Small intestine (tissue), 16 donors: Measurements from ENCODE around the gene PIRT. TPM values are rescaled to one million over a fixed set of nuclear protein-coding genes. Genes with fewer than 3 reads are reported as not detected.
A peak's percentile ranks its signal among the peaks of the same experiment; 100 is the strongest.
"Not testable (repeated sequence)": the region's sequence is repeated elsewhere in the genome, so short reads cannot be mapped to it uniquely, and the experiment has no call there.

ENCODE experiments used
- DNase-seq, 2 donors: peaks; one replicate each; pipeline versions ENCODE4 v3.0.0 to v3.0.0-alpha.2; 2013
- FAIRE-seq: peaks from 2 replicates; lab custom pipeline; 2012; peaks lifted over from hg19 to GRCh38; lab: Jason Lieb, UNC
- H3K27ac ChIP-seq, 3 donors: one replicate each; pipeline ENCODE4 v1.5.1; 2013; ENCODE audit warnings: low read length in 2 of 3, mild to moderate bottlenecking in 2 of 3, control low read depth in 1 of 3, inconsistent platforms in 1 of 3, low read depth in 1 of 3, moderate library complexity in 1 of 3
- H3K27me3 ChIP-seq, 3 donors: one replicate each; pipeline ENCODE4 v1.6.1; 2013; ENCODE audit warnings: low read length in 3 of 3, inconsistent platforms in 1 of 3; ENCODE audit not compliant: control insufficient read depth in 3 of 3, insufficient read depth in 3 of 3
- H3K36me3 ChIP-seq, 3 donors: one replicate each; pipeline ENCODE4 v1.6.1; 2013; ENCODE audit warnings: low read length in 3 of 3, inconsistent platforms in 1 of 3, low read depth in 1 of 3, mild to moderate bottlenecking in 1 of 3, moderate library complexity in 1 of 3; ENCODE audit not compliant: control insufficient read depth in 3 of 3, insufficient read depth in 2 of 3
- H3K4me1 ChIP-seq, 3 donors: one replicate each; pipeline ENCODE4 v1.6.1; 2013; ENCODE audit warnings: low read length in 2 of 3, inconsistent platforms in 1 of 3, low read depth in 1 of 3, mild to moderate bottlenecking in 1 of 3, moderate library complexity in 1 of 3; ENCODE audit not compliant: control insufficient read depth in 3 of 3, insufficient read depth in 2 of 3
- H3K4me3 ChIP-seq, 3 donors: one replicate each; pipeline ENCODE4 v1.5.1; 2013; ENCODE audit warnings: low read length in 3 of 3, control low read depth in 1 of 3, inconsistent platforms in 1 of 3, low read depth in 1 of 3, mild to moderate bottlenecking in 1 of 3, moderate library complexity in 1 of 3
- H3K9me3 ChIP-seq, 2 donors: one replicate each; pipeline ENCODE4 v1.6.1; 2013; ENCODE audit warnings: low read depth in 1 of 2, low read length in 1 of 2; ENCODE audit not compliant: control insufficient read depth in 2 of 2, insufficient read depth in 1 of 2
- WGBS, 3 donors: extraction: QIAGEN DNeasy Blood & Tissue Kit; methylation state at CpG; one replicate each; pipeline ENCODE4 v1.1.7; 2013; 5-methylcytosine and 5-hydroxymethylcytosine counted together
- long read RNA-seq, 10 donors: transcript quantifications; one replicate each; lab custom pipeline, GENCODE V29; 2026
- polyA plus RNA-seq, 4 donors: library from polyadenylated mRNA; stranded (reverse) in 3 of 4; unstranded in 1 of 4; fragments of 200-250 nt in 3 of 4; fragments of 120-200 nt in 1 of 4; gene quantifications; one replicate each; pipeline versions ENCODE4 v1.2.1 to v1.2.3, GENCODE V29; 2013
- donor health status: healthy with polysubstance abuse.
- donor health status: control.
- donor health status: control.
- donor health status: Bipolar disorder and iron deficiency.
- donor health status: healthy.

Gene PIRT
- polyA plus RNA-seq = 10 to 100 TPM in 1 of 4 donors, 1 to 10 TPM in 1, not detected in 2; 1.2 to 10.8 TPM
- long read RNA-seq, donor 1 = 0 reads
- long read RNA-seq, donor 2, partial matches to known transcripts = 0 of 1 reads
- long read RNA-seq, donor 2, other reads (novel, unspliced or antisense) = 0 of 1 reads
- long read RNA-seq, donor 3, partial matches to known transcripts = 0 of 1 reads
- long read RNA-seq, donor 3, other reads (novel, unspliced or antisense) = 0 of 1 reads
- long read RNA-seq, donor 4 = 0 reads
- long read RNA-seq, donor 5 = 0 reads
- long read RNA-seq, donor 6, partial matches to known transcripts = 0 of 2 reads
- long read RNA-seq, donor 6, other reads (novel, unspliced or antisense) = 0 of 2 reads
- long read RNA-seq, donor 7 = 0 reads
- long read RNA-seq, donor 8 = 0 reads
- long read RNA-seq, donor 9 = 0 reads
- long read RNA-seq, donor 10, partial matches to known transcripts = 0 of 2 reads
- long read RNA-seq, donor 10, other reads (novel, unspliced or antisense) = 0 of 2 reads

GRCh38 chr17:10837921-10838320, at the start of gene PIRT:
PIRT (minus strand) TSS chr17:10838087; CDS start chr17:10825645, 12,442 bp downstream.
- H3K4me3 ChIP-seq = peak within 1 kb of the TSS in 1 of 3 donors; percentile 4
- H3K4me1 ChIP-seq = peaks cover 0 to 6% (median 0%) of the 10 kb centered on the region in 3 donors
- no peak for FAIRE-seq
- H3K9me3 ChIP-seq = no peaks in the 10 kb centered on the region
- H3K27ac ChIP-seq = peak within 1 kb of the TSS in 1 of 3 donors; percentile 29
- H3K27me3 ChIP-seq = no peaks in the 10 kb centered on the region
- WGBS, 3 donors = 65 to 75% (median 69%) methylated on average over 8 of the region's 8 CpGs
- no peak for DNase-seq
- H3K36me3 ChIP-seq = no peaks in the 10 kb centered on the region

- Histone ChIP-seq H3K27ac (no peak overlapping the region), H3K27me3 (no peaks in the 10 kb centered on the region), H3K4me1 (no peaks in the 10 kb centered on the region), H3K4me3 (no peak overlapping the region), H3K9me3 (peaks cover 0 to 2% of the 10 kb centered on the region in 2 donors), H3K36me3 (no peaks in the 10 kb centered on the region)
- DNase-seq (no peak), FAIRE-seq (no peak)
- 29 to 34% (median 34%) methylated on average over 4 of the region's 4 CpGs for WGBS, 3 donors
These were observed 44.1 kb upstream of the PIRT start for GRCh38 chr17:10881959-10882358.

- Histone ChIP-seq H3K27ac (no peak overlapping the region), H3K4me1 (no peaks in the 10 kb centered on the region), H3K27me3 (no peaks in the 10 kb centered on the region), H3K9me3 (peaks cover 0 to under 1% of the 10 kb centered on the region in 2 donors), H3K4me3 (no peak overlapping the region), H3K36me3 (no peaks in the 10 kb centered on the region)
- WGBS, 3 donors = 9 to 17% (median 14%) methylated on average over 9 of the region's 9 CpGs
- peak in 1 of 2 donors; percentile 3 for DNase-seq
- no peak for FAIRE-seq
These were observed 41.4 kb upstream of the PIRT start for GRCh38 chr17:10879190-10879836.

- Histone ChIP-seq H3K9me3 (no peaks in the 10 kb centered on the region), H3K4me1 (no peaks in the 10 kb centered on the region), H3K36me3 (no peaks in the 10 kb centered on the region), H3K4me3 (no peak overlapping the region), H3K27me3 (no peaks in the 10 kb centered on the region), H3K27ac (no peak overlapping the region)
- FAIRE-seq (no peak), DNase-seq (peak; percentile 37 to 40)
- WGBS, 3 donors = 2 to 5% (median 2%) methylated on average over 7 of the region's 7 CpGs
These were observed 38.2 kb upstream of the PIRT start for GRCh38 chr17:10875984-10876555.

DNA sequence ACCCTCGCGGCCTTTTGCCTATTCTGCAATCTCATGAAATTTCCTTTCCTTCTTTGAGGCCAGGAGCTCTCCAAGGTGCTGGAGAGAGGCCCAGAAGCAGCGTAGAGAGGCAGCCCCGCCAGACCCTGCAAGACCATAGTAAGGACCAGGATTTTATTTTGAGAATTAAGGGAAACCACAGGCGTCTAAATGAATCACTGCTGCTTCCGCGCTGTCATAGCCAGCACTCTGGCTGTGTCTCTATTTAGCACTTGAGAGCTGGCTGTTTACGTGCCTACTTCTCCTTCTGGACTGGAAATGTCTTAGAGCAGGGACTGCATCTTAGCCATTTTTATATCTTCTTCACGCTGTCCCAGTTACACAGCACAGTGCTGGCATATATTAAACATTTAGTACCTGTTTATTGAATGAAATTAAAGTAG, 37.6 kb upstream of the PIRT start:
- DNase-seq = peak in 1 of 2 donors; percentile 46
- no peaks in the 10 kb centered on the region for H3K4me1 ChIP-seq
- WGBS, 3 donors = 22 to 27% (median 22%) methylated on average over 9 of the region's 9 CpGs
- no peak for FAIRE-seq
- no peaks in the 10 kb centered on the region for H3K36me3 ChIP-seq
- no peak overlapping the region for H3K27ac ChIP-seq
- no peaks in the 10 kb centered on the region for H3K27me3 ChIP-seq
- H3K4me3 ChIP-seq = no peak overlapping the region
- H3K9me3 ChIP-seq = no peaks in the 10 kb centered on the region

DNA sequence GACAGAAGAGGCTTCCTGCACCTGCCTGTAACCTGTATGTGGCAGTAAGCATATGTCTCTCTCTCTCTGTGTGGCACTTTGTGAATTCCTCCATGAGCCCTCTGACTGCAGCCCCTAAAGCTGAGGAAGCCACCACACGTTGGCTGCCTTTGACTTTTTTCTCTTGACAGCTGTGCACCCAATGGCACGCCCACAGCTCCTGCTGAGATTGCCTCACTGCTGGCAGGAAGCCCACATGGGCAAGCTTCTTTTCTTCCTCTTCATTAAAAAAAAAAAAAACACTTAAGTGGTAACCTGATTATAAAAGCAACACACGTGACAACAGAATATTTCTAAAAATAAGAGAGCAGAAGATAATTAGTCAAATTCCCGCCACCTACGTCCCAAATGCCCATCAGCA, 34.0 kb upstream of the PIRT start:
- Histone ChIP-seq H3K9me3 (no peaks in the 10 kb centered on the region), H3K4me3 (no peak overlapping the region), H3K27me3 (no peaks in the 10 kb centered on the region), H3K4me1 (no peaks in the 10 kb centered on the region), H3K27ac (no peak overlapping the region), H3K36me3 (no peaks in the 10 kb centered on the region)
- DNase-seq = no peak
- no peak for FAIRE-seq
- WGBS, 3 donors = 23 to 47% (median 28%) methylated on average over 5 of the region's 5 CpGs

DNA sequence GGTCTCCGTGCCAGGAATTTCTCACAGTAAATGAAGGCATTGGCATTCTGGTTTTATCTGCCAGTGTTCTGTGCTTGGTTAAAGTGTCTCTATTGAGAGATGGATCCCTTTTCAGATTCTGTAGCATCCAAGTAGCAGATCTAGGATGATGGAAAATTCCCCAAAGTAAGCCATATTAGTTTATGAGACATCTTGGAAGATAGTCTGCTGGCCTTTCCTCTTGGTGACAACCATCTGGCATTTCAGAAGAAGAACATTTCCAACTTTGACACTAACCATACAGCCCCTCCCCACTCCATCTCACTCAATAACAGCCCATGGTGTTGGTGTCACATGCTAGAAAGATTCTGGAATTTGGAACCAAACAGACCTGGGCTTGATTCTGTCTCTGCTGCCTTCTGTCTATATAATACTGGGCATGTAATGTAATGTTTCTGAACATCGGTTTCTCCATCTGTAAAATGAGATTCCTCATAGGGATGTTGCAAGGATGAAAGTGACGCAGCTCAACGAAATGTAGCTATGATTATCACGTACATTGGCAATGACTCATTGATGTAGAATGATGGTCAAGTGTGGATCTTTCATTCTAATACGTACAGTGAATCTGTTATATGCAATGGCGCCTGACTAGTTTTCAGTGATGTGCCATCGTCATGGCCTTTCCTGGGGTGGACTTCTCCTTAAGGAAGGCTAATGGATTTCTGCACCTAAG, 32.6 kb upstream of the PIRT start:
- no peak for FAIRE-seq
- no peaks in the 10 kb centered on the region for H3K27me3 ChIP-seq
- H3K9me3 ChIP-seq = no peaks in the 10 kb centered on the region
- H3K4me3 ChIP-seq = no peak overlapping the region
- H3K36me3 ChIP-seq = no peaks in the 10 kb centered on the region
- WGBS, 3 donors = 88 to 95% (median 89%) methylated on average over 8 of the region's 8 CpGs
- no peak overlapping the region for H3K27ac ChIP-seq
- H3K4me1 ChIP-seq = no peaks in the 10 kb centered on the region
- no peak for DNase-seq

GRCh38 chr17:10868744-10869143, 30.9 kb upstream of the PIRT start:
- H3K4me3 ChIP-seq, H3K36me3 ChIP-seq, H3K27ac ChIP-seq, H3K4me1 ChIP-seq, FAIRE-seq, DNase-seq, H3K27me3 ChIP-seq, H3K9me3 ChIP-seq: not testable (repeated sequence)
- 81 to 92% (median 81%) methylated on average over 2 of the region's 2 CpGs for WGBS, 3 donors
